HepG2 (cell line): Measurements from ENCODE around the gene NSD2. TPM values are rescaled to one million over a fixed set of nuclear protein-coding genes. Genes with fewer than 3 reads are reported as not detected.

ENCODE experiments used
- ATAC-seq: fragments of 200-7000 bp; cut with Tn5 transposase; 3 replicates; pipeline ENCODE4 v1.9.1; 2020; ENCODE audit warnings: mild to moderate bottlenecking, moderate library complexity
- BruUV-seq: library from RNA; stranded (reverse); fragments of 400-500 nt; replicated peaks from 2 replicates; lab custom pipeline; 2021; lab: Mats Ljungman, UMichigan
- CTCF ChIA-PET: fragments of 300-600 bp; formaldehyde crosslinking; extraction: SDS; loops from one replicate; lab custom pipeline; 2021; ENCODE audit warnings: low total read pairs, inconsistent platforms, low intra/inter-chr PET ratio; lab: Yijun Ruan, JAX
- POLR2A ChIA-PET: fragments of 350-600 bp; sonication (Branson Sonifier 250); formaldehyde crosslinking; loops from one replicate; lab custom pipeline; 2020; ENCODE audit warnings: antibody characterized with exemption, inconsistent platforms; lab: Yijun Ruan, JAX
- DNase-seq: peaks from one replicate; pipeline ENCODE4 v3.0.0-alpha.2; 2015; ENCODE audit warnings: low spot score
- FAIRE-seq: peaks from 3 replicates; lab custom pipeline; 2011; peaks lifted over from hg19 to GRCh38; lab: Jason Lieb, UNC
- H2AFZ ChIP-seq: one replicate; pipeline ENCODE4 v1.6.1; 2011; ENCODE audit warnings: low read length, inconsistent platforms
- H3K27ac ChIP-seq: fragments of 300-600 bp; 3 replicates; pipeline ENCODE4 v1.8.0; 2011; ENCODE audit warnings: mixed run types, mild to moderate bottlenecking, mixed read lengths, low read length, inconsistent platforms; ENCODE audit not compliant: insufficient read depth; ENCODE audit errors: extremely low read length
- H3K27me3 ChIP-seq, 2 experiments: fragments of 200-600 bp in 1 of 2; 2 replicates in 1 of 2; 3 replicates in 1 of 2; pipeline versions ENCODE4 v1.6.0 to v1.8.0; 2011; ENCODE audit warnings: low read length in 2 of 2, mild to moderate bottlenecking in 2 of 2, moderate library complexity in 2 of 2, inconsistent platforms in 1 of 2; ENCODE audit not compliant: insufficient read depth in 2 of 2, control insufficient read depth in 1 of 2
- H3K36me3 ChIP-seq, 2 experiments: fragments of 200-600 bp in 1 of 2; replicated peaks in 1 of 2; 2 replicates in 1 of 2; 3 replicates in 1 of 2; pipeline versions ENCODE4 v1.5.1 to v1.8.0; 2011; ENCODE audit warnings: low read length in 2 of 2, inconsistent platforms in 1 of 2; ENCODE audit not compliant: insufficient read depth in 2 of 2, control insufficient read depth in 1 of 2
- H3K4me1 ChIP-seq: 2 replicates; pipeline ENCODE4 v1.5.1; 2012; ENCODE audit warnings: low read length, inconsistent platforms; ENCODE audit not compliant: insufficient read depth
- H3K4me2 ChIP-seq: 2 replicates; pipeline ENCODE4 v1.6.0; 2011; ENCODE audit warnings: low read depth, low read length, inconsistent platforms
- H3K4me3 ChIP-seq, 3 experiments: fragments of 200-600 bp in 1 of 3; sonication (generic), shearing (Covaris generic) in 1 of 3; replicated peaks in 1 of 3; 2 replicates each; pipeline ENCODE4 v1.5.1; 2011 to 2016; ENCODE audit warnings: low read length in 3 of 3, inconsistent platforms in 2 of 3, low read depth in 2 of 3, mild to moderate bottlenecking in 2 of 3, control low read depth in 1 of 3, mixed read lengths in 1 of 3; ENCODE audit not compliant: insufficient read depth in 1 of 3
- H3K79me2 ChIP-seq: one replicate; pipeline ENCODE4 v1.6.1; 2011; ENCODE audit warnings: low read length, inconsistent platforms; ENCODE audit not compliant: insufficient read depth
- H3K9ac ChIP-seq: 2 replicates; pipeline ENCODE4 v1.6.0; 2011; ENCODE audit warnings: mild to moderate bottlenecking, low read depth, low read length, inconsistent platforms; ENCODE audit not compliant: insufficient read depth
- H3K9me3 ChIP-seq: 2 replicates; pipeline ENCODE4 v1.5.1; 2012; ENCODE audit warnings: mild to moderate bottlenecking, low read length
- H4K20me1 ChIP-seq: 2 replicates; pipeline ENCODE4 v1.6.0; 2011; ENCODE audit warnings: inconsistent platforms, mild to moderate bottlenecking, low read length, moderate library complexity; ENCODE audit not compliant: insufficient read depth
- AGO2 ChIP-seq: fragments of 200-400 bp; formaldehyde crosslinking; optimal IDR thresholded peaks from 2 replicates; pipeline ENCODE3; 2017; ENCODE audit warnings: mild to moderate bottlenecking, low read depth, low read length, moderate library complexity
- FOXA1 ChIP-seq, 2 experiments: fragments of 450-650 bp in 1 of 2; sonication (generic) in 1 of 2; formaldehyde crosslinking in 1 of 2; IDR thresholded peaks; 2 replicates each; pipeline versions ENCODE4 v1.4.0 to v1.6.1; 2016 to 2020; ENCODE audit warnings: missing genetic modification reagents in 1 of 2
- KAT2B ChIP-seq: fragments of 150-350 bp; IDR thresholded peaks from 2 replicates; pipeline ENCODE4 v1.6.1; 2014; ENCODE audit warnings: low read depth, low read length, borderline replicate concordance
- MED8 ChIP-seq: sonication (generic); formaldehyde crosslinking; IDR thresholded peaks from 2 replicates; pipeline ENCODE4 v1.8.1; 2023; ENCODE audit warnings: mild to moderate bottlenecking, missing genetic modification reagents; ENCODE audit not compliant: insufficient replicate concordance
- MTF1 ChIP-seq: sonication (generic); formaldehyde crosslinking; IDR thresholded peaks from 2 replicates; pipeline ENCODE4 v1.5.0; 2020; ENCODE audit warnings: missing genetic modification reagents
- PLRG1 ChIP-seq: fragments of 450-650 bp; conservative IDR thresholded peaks from 2 replicates; pipeline ENCODE4 v1.6.1; 2016
- SOX6 ChIP-seq, 2 experiments: fragments of 450-650 bp in 1 of 2; sonication (generic) in 1 of 2; formaldehyde crosslinking in 1 of 2; IDR thresholded peaks; 2 replicates each; pipeline versions ENCODE4 v1.4.0 to v1.6.1; 2017 to 2020; ENCODE audit warnings: antibody characterized with exemption in 1 of 2, mild to moderate bottlenecking in 1 of 2, missing genetic modification reagents in 1 of 2
- ZC3H4 ChIP-seq: sonication (generic); formaldehyde crosslinking; IDR thresholded peaks from 2 replicates; pipeline ENCODE4 v1.4.0; 2020; ENCODE audit warnings: missing genetic modification reagents, borderline replicate concordance
- ZNF367 ChIP-seq: sonication (generic); formaldehyde crosslinking; IDR thresholded peaks from 2 replicates; pipeline ENCODE4 v1.4.0; 2020; ENCODE audit warnings: missing genetic modification reagents, borderline replicate concordance
- ZNF484 ChIP-seq: sonication (generic); formaldehyde crosslinking; IDR thresholded peaks from 2 replicates; pipeline ENCODE4 v1.5.1; 2020; ENCODE audit warnings: mild to moderate bottlenecking, low read depth, missing genetic modification reagents, borderline replicate concordance
- ZNF672 ChIP-seq: sonication (generic); formaldehyde crosslinking; IDR thresholded peaks from 2 replicates; pipeline ENCODE4 v1.8.1; 2022; ENCODE audit warnings: missing genetic modification reagents
- ZSCAN12 ChIP-seq: sonication (generic); formaldehyde crosslinking; IDR thresholded peaks from 2 replicates; pipeline ENCODE4 v1.9.0; 2021; ENCODE audit warnings: mild to moderate bottlenecking, missing genetic modification reagents
- WGBS: methylation state at CpG from one replicate; pipeline ENCODE4 v1.1.6; 2017; ENCODE audit warnings: low lambda C conversion rate; 5-methylcytosine and 5-hydroxymethylcytosine counted together
- in situ Hi-C: cut with HindIII; loops from 2 replicates; pipeline ENCODE4 v1.10.0; 2017; ENCODE audit warnings: low pct_unique_long_range_greater_than_20kb; ENCODE audit not compliant: extremely low pct_ligation_motif_present
- intact Hi-C: fragments of 100-400 bp; cut with micrococcal nuclease; formaldehyde crosslinking; loops from one replicate; pipeline ENCODE4 v1.10.0; 2022; ENCODE audit not compliant: unreplicated experiment
- polyA plus RNA-seq, 8 experiments: library from polyadenylated mRNA; depleted of rRNA in 3 of 8; stranded (reverse) in 7 of 8; unstranded in 1 of 8; fragments of >200 nt; fragmentation: Illumina TruSeq in 4 of 8; extraction: Trizol in 4 of 8; gene quantifications; 2 replicates each; pipeline versions ENCODE4 v1.2.1 to v1.2.3, GENCODE V29; 2011 to 2016; ENCODE audit warnings: low read depth in 4 of 8, missing spikeins in 1 of 8, mixed read lengths in 1 of 8; ENCODE audit not compliant: insufficient read depth in 1 of 8
- total RNA-seq, 5 experiments: library from RNA; depleted of rRNA; stranded (reverse); fragments of >200 nt; fragmentation: Illumina TruSeq; extraction: Trizol; gene quantifications; 2 replicates each; pipeline ENCODE4 v1.2.3, GENCODE V29; 2016; ENCODE audit warnings: low read depth in 1 of 5
- TF ChIP-seq, protein P1 (sequence below): sonication (generic); formaldehyde crosslinking; IDR thresholded peaks from 2 replicates; pipeline ENCODE4 v1.4.0; 2020; ENCODE audit warnings: mild to moderate bottlenecking, missing genetic modification reagents
- TF ChIP-seq, protein P2 (sequence below): IDR thresholded peaks from 2 replicates; pipeline ENCODE4 v1.6.1; 2016; ENCODE audit warnings: missing compliant biosample characterization, missing genetic modification reagents, borderline replicate concordance
- TF ChIP-seq, protein P3 (sequence below): sonication (generic); formaldehyde crosslinking; IDR thresholded peaks from 2 replicates; pipeline ENCODE4 v1.4.0; 2020; ENCODE audit warnings: missing genetic modification reagents

NSD2 gene
- total and polyA plus RNA-seq, 2 of the 13 experiments (the other 11 are each of a cell fraction or from before 2014, with no cell fraction given): 22.0 to 65.9 TPM

DNA sequence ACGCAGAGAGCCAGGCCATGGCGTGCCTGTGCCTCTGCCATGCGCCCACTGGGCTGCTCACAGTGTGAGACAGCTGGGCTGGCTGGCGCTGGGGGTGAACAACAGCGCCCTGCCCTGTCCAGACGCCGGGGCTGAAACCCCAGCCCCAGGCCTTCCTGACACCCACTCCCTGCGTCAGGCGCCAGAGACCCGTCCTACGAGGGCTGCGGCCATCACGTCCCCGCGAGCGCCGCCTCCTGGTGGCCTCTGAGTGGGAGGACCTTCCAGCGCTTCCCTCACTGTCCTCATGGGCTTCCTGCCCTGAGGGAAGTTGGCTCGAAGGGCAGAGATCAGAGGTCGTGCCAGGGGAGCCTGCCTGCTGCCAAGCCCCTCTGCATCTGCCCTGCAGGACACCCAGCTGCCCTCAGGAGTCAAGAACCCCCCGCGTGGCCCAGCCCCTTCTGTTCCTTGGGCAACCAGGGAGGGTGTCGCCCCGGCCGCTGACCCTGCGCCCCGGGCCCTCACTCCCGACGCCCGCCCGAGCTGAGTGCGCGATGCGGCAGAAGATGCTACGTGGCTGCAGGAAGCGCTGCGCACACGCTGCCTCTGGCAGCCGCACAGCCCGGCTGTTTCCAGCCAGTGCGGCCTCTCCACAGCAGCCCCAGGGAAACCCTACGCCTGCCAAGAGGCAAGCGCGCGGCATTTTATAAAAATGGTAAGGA is 121.4 kb downstream of the NSD2 start:
- WGBS: 98% methylated on average over 10 of the region's 45 CpGs

DNA sequence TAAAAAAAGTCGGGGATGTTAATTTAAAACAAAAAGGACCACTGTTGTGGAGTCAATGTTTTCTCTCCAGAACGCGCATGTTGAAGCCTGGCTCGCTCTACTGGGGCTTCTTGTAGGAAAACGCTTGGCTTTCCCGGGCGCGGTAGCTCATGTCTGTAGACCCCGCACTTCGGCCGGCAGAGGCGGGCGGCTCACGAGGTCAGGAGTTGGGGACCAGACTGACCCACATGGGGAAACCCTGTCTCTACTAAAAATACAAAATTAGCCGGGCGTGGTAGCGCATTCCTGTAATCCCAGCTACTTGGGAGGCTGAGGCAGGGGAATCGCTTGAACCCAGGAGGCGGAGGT is 122.0 kb downstream of the NSD2 start:
- Histone ChIP-seq H3K4me3 (no peak overlapping the region), H3K79me2 (peaks cover 44% of the 10 kb centered on the region), H3K27me3 (no peaks in the 10 kb centered on the region), H3K36me3 (peaks cover 11 to 36% of the 10 kb centered on the region in 2 experiments), H2AFZ (no peak overlapping the region), H4K20me1 (peaks cover 14% of the 10 kb centered on the region; the same call in 1 of the 2 replicates), H3K27ac (no peak overlapping the region), H3K9me3 (no peaks in the 10 kb centered on the region), H3K4me2 (no peak overlapping the region), H3K9ac (no peak overlapping the region), H3K4me1 (no peaks in the 10 kb centered on the region)
- ATAC-seq (no peak), DNase-seq (no peak), FAIRE-seq (no peak)
- POLR2A ChIA-PET: no interaction called here
- in situ Hi-C loops: no loop called here
- no TSS peak for BruUV-seq
- 98% methylated on average over 19 of the region's 19 CpGs for WGBS
- intact Hi-C loops: no loop called here
- CTCF ChIA-PET: no interaction called here
- no peak for TF ChIP-seq FOXA1 (IDR thresholded peaks at IDR 0.05)
- no peak for TF ChIP-seq FOXA1 (CRISPR knock-in tag; IDR thresholded peaks at IDR 0.05)
- no peak for TF ChIP-seq MTF1 (CRISPR knock-in tag)
- no peak for TF ChIP-seq PLRG1
- TF ChIP-seq ZNF672 (CRISPR knock-in tag): no peak
- TF ChIP-seq KAT2B: no peak
- TF ChIP-seq MED8 (CRISPR knock-in tag): no peak
- TF ChIP-seq ZC3H4 (CRISPR knock-in tag): no peak
- TF ChIP-seq, protein P1, sequence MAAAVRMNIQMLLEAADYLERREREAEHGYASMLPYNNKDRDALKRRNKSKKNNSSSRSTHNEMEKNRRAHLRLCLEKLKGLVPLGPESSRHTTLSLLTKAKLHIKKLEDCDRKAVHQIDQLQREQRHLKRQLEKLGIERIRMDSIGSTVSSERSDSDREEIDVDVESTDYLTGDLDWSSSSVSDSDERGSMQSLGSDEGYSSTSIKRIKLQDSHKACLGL (CRISPR knock-in tag): no peak
- TF ChIP-seq, protein P2, sequence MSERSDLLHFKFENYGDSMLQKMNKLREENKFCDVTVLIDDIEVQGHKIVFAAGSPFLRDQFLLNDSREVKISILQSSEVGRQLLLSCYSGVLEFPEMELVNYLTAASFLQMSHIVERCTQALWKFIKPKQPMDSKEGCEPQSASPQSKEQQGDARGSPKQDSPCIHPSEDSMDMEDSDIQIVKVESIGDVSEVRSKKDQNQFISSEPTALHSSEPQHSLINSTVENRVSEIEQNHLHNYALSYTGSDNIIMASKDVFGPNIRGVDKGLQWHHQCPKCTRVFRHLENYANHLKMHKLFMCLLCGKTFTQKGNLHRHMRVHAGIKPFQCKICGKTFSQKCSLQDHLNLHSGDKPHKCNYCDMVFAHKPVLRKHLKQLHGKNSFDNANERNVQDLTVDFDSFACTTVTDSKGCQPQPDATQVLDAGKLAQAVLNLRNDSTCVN (CRISPR knock-in tag): no peak
- TF ChIP-seq SOX6 (IDR thresholded peaks at IDR 0.05): no peak
- no peak for TF ChIP-seq SOX6 (CRISPR knock-in tag; IDR thresholded peaks at IDR 0.05)
- TF ChIP-seq ZNF367 (CRISPR knock-in tag): no peak

More for the DNA sequence above, 121.4 kb downstream of the NSD2 start:
- ChIA-PET CTCF (no interaction called here), POLR2A (no interaction called here)
- no peak for DNase-seq
- Histone ChIP-seq H2AFZ (no peak overlapping the region), H3K4me3 (no peak overlapping the region), H3K4me2 (no peak overlapping the region), H3K9me3 (no peaks in the 10 kb centered on the region), H3K27ac (no peak overlapping the region), H3K79me2 (peaks cover 39% of the 10 kb centered on the region), H3K9ac (no peak overlapping the region), H3K36me3 (peaks cover 13 to 36% of the 10 kb centered on the region in 2 experiments), H4K20me1 (peaks cover 14% of the 10 kb centered on the region; the same call in 1 of the 2 replicates), H3K4me1 (no peaks in the 10 kb centered on the region), H3K27me3 (no peaks in the 10 kb centered on the region)
- ATAC-seq: peak; percentile 22; the same call in 2 of the 3 replicates
- in situ Hi-C loops (no loop called here), intact Hi-C loops (no loop called here)
- FAIRE-seq: no peak
- TF ChIP-seq ZNF484 (CRISPR knock-in tag) (no peak), AGO2 (peak; percentile 23), ZSCAN12 (CRISPR knock-in tag) (no peak)
- TF ChIP-seq, protein P3, sequence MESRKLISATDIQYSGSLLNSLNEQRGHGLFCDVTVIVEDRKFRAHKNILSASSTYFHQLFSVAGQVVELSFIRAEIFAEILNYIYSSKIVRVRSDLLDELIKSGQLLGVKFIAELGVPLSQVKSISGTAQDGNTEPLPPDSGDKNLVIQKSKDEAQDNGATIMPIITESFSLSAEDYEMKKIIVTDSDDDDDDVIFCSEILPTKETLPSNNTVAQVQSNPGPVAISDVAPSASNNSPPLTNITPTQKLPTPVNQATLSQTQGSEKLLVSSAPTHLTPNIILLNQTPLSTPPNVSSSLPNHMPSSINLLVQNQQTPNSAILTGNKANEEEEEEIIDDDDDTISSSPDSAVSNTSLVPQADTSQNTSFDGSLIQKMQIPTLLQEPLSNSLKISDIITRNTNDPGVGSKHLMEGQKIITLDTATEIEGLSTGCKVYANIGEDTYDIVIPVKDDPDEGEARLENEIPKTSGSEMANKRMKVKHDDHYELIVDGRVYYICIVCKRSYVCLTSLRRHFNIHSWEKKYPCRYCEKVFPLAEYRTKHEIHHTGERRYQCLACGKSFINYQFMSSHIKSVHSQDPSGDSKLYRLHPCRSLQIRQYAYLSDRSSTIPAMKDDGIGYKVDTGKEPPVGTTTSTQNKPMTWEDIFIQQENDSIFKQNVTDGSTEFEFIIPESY (CRISPR knock-in tag): peak; percentile 86
- BruUV-seq: no TSS peak
